Measurements from ENCODE around the gene ELK1.
"Not testable (repeated sequence)": the region's sequence is repeated elsewhere in the genome, so short reads cannot be mapped to it uniquely, and the experiment has no call there.

ELK1 gene

GRCh38 chrX:47611926-47612325 is 38.4 kb downstream of the ELK1 start:
- DNase-seq (ENCODE audit: low spot score) = no peak

GRCh38 chrX:47611489-47611888 is 38.9 kb downstream of the ELK1 start:
- no peak for DNase-seq (ENCODE audit: low spot score)

- DNase-seq (ENCODE audit: low spot score) = no peak
Measured at GRCh38 chrX:47610511-47610910, 39.9 kb downstream of the ELK1 start.

GRCh38 chrX:47608130-47608810 is 42.1 kb downstream of the ELK1 start:
- peak; percentile 2 for DNase-seq (ENCODE audit: low spot score)

GRCh38 chrX:47607091-47607490 is 43.3 kb downstream of the ELK1 start:
- DNase-seq (ENCODE audit: low spot score) = no peak

- DNase-seq (ENCODE audit: low spot score) = peak; percentile 1
Measured at GRCh38 chrX:47605024-47605423, 45.3 kb downstream of the ELK1 start.

GRCh38 chrX:47603125-47603524 is 47.2 kb downstream of the ELK1 start:
- DNase-seq (ENCODE audit: low spot score) = not testable (repeated sequence)

- DNase-seq (ENCODE audit: low spot score) = no peak
Measured at GRCh38 chrX:47597222-47597621, 53.1 kb downstream of the ELK1 start.

- DNase-seq (ENCODE audit: low spot score) = no peak
Measured at GRCh38 chrX:47596256-47596655, 54.1 kb downstream of the ELK1 start.

GRCh38 chrX:47595716-47596251 is 54.6 kb downstream of the ELK1 start:
- no peak for DNase-seq (ENCODE audit: low spot score)

GRCh38 chrX:47593522-47593921 is 56.8 kb downstream of the ELK1 start:
- no peak for DNase-seq (ENCODE audit: low spot score)

GRCh38 chrX:47590984-47591383 is 59.4 kb downstream of the ELK1 start:
- DNase-seq (ENCODE audit: low spot score) = no peak

- DNase-seq (ENCODE audit: low spot score) = no peak
Measured at GRCh38 chrX:47587906-47588735, 62.2 kb downstream of the ELK1 start.

GRCh38 chrX:47587091-47587891 is 63.1 kb downstream of the ELK1 start:
- no peak for DNase-seq (ENCODE audit: low spot score)

- no peak for DNase-seq (ENCODE audit: low spot score)
Measured at GRCh38 chrX:47586043-47586787, 64.1 kb downstream of the ELK1 start.
